Neural cell (in vitro differentiated cells): Measurements from ENCODE around the gene ANKRD37. TPM values are rescaled to one million over a fixed set of nuclear protein-coding genes. Genes with fewer than 3 reads are reported as not detected.

Experiments used
- H2AFZ ChIP-seq: fragments of 200-600, 300-800 bp; sonication (generic), shearing (Covaris generic); 2 replicates; pipeline ENCODE4 v1.6.0; 2014; ENCODE audit warnings: low read depth, mild to moderate bottlenecking, antibody characterized with exemption, low read length, moderate library complexity
- H3F3A ChIP-seq: fragments of 200-600 bp; shearing (Covaris generic); 2 replicates; pipeline ENCODE4 v1.6.1; 2016; ENCODE audit warnings: mild to moderate bottlenecking, moderate library complexity, mixed read lengths, antibody characterized with exemption, low read length; ENCODE audit not compliant: insufficient read depth, poor library complexity, severe bottlenecking
- H3K27ac ChIP-seq: fragments of 200-600, 300-800 bp; sonication (generic), shearing (Covaris generic); 2 replicates; pipeline ENCODE4 v1.5.1; 2014; ENCODE audit warnings: mild to moderate bottlenecking, low read length, moderate library complexity
- H3K27me3 ChIP-seq: fragments of 300-800, 200-600 bp; sonication (generic), shearing (Covaris generic); 2 replicates; pipeline ENCODE4 v1.6.0; 2014; ENCODE audit warnings: mild to moderate bottlenecking, low read depth, low read length, moderate library complexity; ENCODE audit not compliant: insufficient read depth
- H3K36me3 ChIP-seq: fragments of 300-800, 200-600 bp; sonication (generic), shearing (Covaris generic); 2 replicates; pipeline ENCODE4 v1.5.1; 2014; ENCODE audit warnings: mild to moderate bottlenecking, antibody characterized with exemption, low read length, moderate library complexity; ENCODE audit not compliant: insufficient read depth
- H3K4me2 ChIP-seq: fragments of 300-800, 200-600 bp; sonication (generic), shearing (Covaris generic); 2 replicates; pipeline ENCODE4 v1.6.0; 2014; ENCODE audit warnings: mild to moderate bottlenecking, low read length
- H3K4me3 ChIP-seq: fragments of 300-800, 200-600 bp; sonication (generic), shearing (Covaris generic); 2 replicates; pipeline ENCODE4 v1.5.1; 2014; ENCODE audit warnings: mild to moderate bottlenecking, low read length, moderate library complexity
- H3K79me2 ChIP-seq: fragments of 200-600 bp; shearing (Covaris generic); replicated peaks from 2 replicates; pipeline ENCODE4 v1.6.0; 2014; ENCODE audit warnings: mild to moderate bottlenecking, low read length, moderate library complexity; ENCODE audit not compliant: insufficient read depth
- H3K9ac ChIP-seq: fragments of 300-800, 200-600 bp; sonication (generic), shearing (Covaris generic); 2 replicates; pipeline ENCODE4 v1.6.1; 2016; ENCODE audit warnings: mild to moderate bottlenecking, low read length, mixed read lengths
- H3K9me2 ChIP-seq: fragments of 200-600 bp; shearing (Covaris generic); 2 replicates; pipeline ENCODE4 v1.6.1; 2016; ENCODE audit warnings: mild to moderate bottlenecking, low read length, mixed read lengths; ENCODE audit not compliant: insufficient read depth
- H3K9me3 ChIP-seq: fragments of 200-600, 300-800 bp; sonication (generic), shearing (Covaris generic); 2 replicates; pipeline ENCODE4 v1.6.1; 2016; ENCODE audit warnings: mild to moderate bottlenecking, mixed run types, low read length, moderate library complexity, mixed read lengths
- H4K20me1 ChIP-seq: fragments of 200-600 bp; shearing (Covaris generic); 2 replicates; pipeline ENCODE4 v1.6.1; 2016; ENCODE audit warnings: mild to moderate bottlenecking, mixed run types; ENCODE audit not compliant: insufficient read depth
- EP300 ChIP-seq: fragments of 450-650 bp; conservative IDR thresholded peaks from 2 replicates; pipeline ENCODE4 v1.6.1; 2014; ENCODE audit warnings: antibody characterized with exemption, mild to moderate bottlenecking, moderate library complexity; ENCODE audit not compliant: poor library complexity, severe bottlenecking
- EZH2 ChIP-seq: fragments of 200-600, 300-800 bp; shearing (Covaris generic), sonication (generic); IDR thresholded peaks from 2 replicates; pipeline ENCODE4 v1.6.1; 2014; ENCODE audit warnings: antibody characterized with exemption, low read length, borderline replicate concordance, mild to moderate bottlenecking; ENCODE audit not compliant: insufficient read depth, poor library complexity, severe bottlenecking
- MXI1 ChIP-seq: fragments of 450-650 bp; conservative IDR thresholded peaks from 2 replicates; pipeline ENCODE4 v1.6.1; 2014; ENCODE audit warnings: antibody characterized with exemption, mild to moderate bottlenecking; ENCODE audit not compliant: poor library complexity, severe bottlenecking
- POLR2AphosphoS5 ChIP-seq: IDR thresholded peaks from 2 replicates; pipeline ENCODE4 v1.6.1; 2012
- RAD21 ChIP-seq: fragments of 450-650 bp; conservative IDR thresholded peaks from 2 replicates; pipeline ENCODE4 v1.6.1; 2014; ENCODE audit warnings: antibody characterized with exemption, mild to moderate bottlenecking, moderate library complexity
- REST ChIP-seq: IDR thresholded peaks from 2 replicates; pipeline ENCODE4 v1.6.1; 2012; ENCODE audit warnings: borderline replicate concordance
- SMC3 ChIP-seq: fragments of 450-650 bp; conservative IDR thresholded peaks from 2 replicates; pipeline ENCODE4 v1.6.1; 2014; ENCODE audit warnings: antibody characterized with exemption, mild to moderate bottlenecking, moderate library complexity; ENCODE audit not compliant: poor library complexity
- TAF1 ChIP-seq: IDR thresholded peaks from 2 replicates; pipeline ENCODE4 v1.6.1; 2012; ENCODE audit warnings: low read depth
- polyA plus RNA-seq: library from polyadenylated mRNA; depleted of rRNA; stranded (reverse); fragments of >200 nt; gene quantifications from 2 replicates; pipeline ENCODE4 v1.2.3, GENCODE V29; 2014
- TF ChIP-seq, protein P1 (sequence below): fragments of 450-650 bp; IDR thresholded peaks from 2 replicates; pipeline ENCODE4 v1.5.1; 2014; ENCODE audit warnings: antibody characterized with exemption, mild to moderate bottlenecking, moderate library complexity; ENCODE audit not compliant: poor library complexity, severe bottlenecking

ANKRD37 gene
- polyA plus RNA-seq, 1 donor from 2014 or later, result 2.6 TPM

GRCh38 chr4:185408432-185408831 lies 11.8 kb downstream of the ANKRD37 start:
- Histone ChIP-seq H3K27ac (no peak overlapping the region), H4K20me1 (no peaks in the 10 kb centered on the region)

DNA sequence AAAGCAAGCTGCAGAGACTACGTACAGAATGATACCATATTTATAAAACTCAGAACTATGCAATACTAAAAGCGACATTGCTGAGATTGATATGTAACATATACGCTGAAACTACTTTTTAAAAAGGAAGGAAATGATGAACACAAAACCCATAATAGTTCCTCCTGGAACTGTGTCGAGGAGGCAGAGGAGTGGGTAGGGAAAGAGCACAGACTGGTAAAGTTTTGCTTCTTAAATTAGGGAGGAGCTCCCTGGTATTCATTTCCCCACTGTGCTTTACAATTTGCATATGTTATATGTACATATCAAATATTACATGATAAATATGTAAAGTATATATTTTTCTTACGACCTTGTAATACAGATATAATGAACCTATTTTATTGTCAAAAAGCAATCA lies 15.2 kb downstream of the ANKRD37 start:
- no peak overlapping the region for H3K9ac ChIP-seq

More at GRCh38 chr4:185408432-185408831, 11.8 kb downstream of the ANKRD37 start:
- Histone ChIP-seq H3K4me2 (no peak overlapping the region), H3K9me3 (no peaks in the 10 kb centered on the region), H3K27me3 (no peaks in the 10 kb centered on the region), H3K4me3 (no peak overlapping the region), H2AFZ (no peak overlapping the region), H3K9me2 (no peaks in the 10 kb centered on the region), H3F3A (no peaks in the 10 kb centered on the region), H3K36me3 (peaks cover 8% of the 10 kb centered on the region), H3K79me2 (no peaks in the 10 kb centered on the region), H3K9ac (no peak overlapping the region)
- TF ChIP-seq RAD21, result no peak
- TF ChIP-seq REST, result no peak

More for the DNA sequence above, 15.2 kb downstream of the ANKRD37 start:
- Histone ChIP-seq H3K27me3 (no peaks in the 10 kb centered on the region), H3K27ac (no peak overlapping the region), H2AFZ (no peak overlapping the region), H3K79me2 (no peaks in the 10 kb centered on the region), H4K20me1 (no peaks in the 10 kb centered on the region), H3K4me3 (no peak overlapping the region), H3K36me3 (peaks cover 8% of the 10 kb centered on the region), H3K9me3 (no peaks in the 10 kb centered on the region), H3F3A (no peaks in the 10 kb centered on the region), H3K4me2 (no peak overlapping the region), H3K9me2 (no peaks in the 10 kb centered on the region)
- no peak for TF ChIP-seq MXI1
- TF ChIP-seq, protein P1, sequence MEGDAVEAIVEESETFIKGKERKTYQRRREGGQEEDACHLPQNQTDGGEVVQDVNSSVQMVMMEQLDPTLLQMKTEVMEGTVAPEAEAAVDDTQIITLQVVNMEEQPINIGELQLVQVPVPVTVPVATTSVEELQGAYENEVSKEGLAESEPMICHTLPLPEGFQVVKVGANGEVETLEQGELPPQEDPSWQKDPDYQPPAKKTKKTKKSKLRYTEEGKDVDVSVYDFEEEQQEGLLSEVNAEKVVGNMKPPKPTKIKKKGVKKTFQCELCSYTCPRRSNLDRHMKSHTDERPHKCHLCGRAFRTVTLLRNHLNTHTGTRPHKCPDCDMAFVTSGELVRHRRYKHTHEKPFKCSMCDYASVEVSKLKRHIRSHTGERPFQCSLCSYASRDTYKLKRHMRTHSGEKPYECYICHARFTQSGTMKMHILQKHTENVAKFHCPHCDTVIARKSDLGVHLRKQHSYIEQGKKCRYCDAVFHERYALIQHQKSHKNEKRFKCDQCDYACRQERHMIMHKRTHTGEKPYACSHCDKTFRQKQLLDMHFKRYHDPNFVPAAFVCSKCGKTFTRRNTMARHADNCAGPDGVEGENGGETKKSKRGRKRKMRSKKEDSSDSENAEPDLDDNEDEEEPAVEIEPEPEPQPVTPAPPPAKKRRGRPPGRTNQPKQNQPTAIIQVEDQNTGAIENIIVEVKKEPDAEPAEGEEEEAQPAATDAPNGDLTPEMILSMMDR, result no peak
- TF ChIP-seq POLR2AphosphoS5, result no peak
- TF ChIP-seq EZH2, result no peak
- no peak for TF ChIP-seq EP300
- no peak for TF ChIP-seq RAD21
- TF ChIP-seq REST, result no peak
- TF ChIP-seq SMC3, result no peak
- no peak for TF ChIP-seq TAF1
